Measurements from ENCODE around the gene CLCF1. TPM values are rescaled to one million over a fixed set of nuclear protein-coding genes. Genes with fewer than 3 reads are reported as not detected.

Gene CLCF1
- polyA plus RNA-seq, 1 donor from 2014 or later: not detected

DNA sequence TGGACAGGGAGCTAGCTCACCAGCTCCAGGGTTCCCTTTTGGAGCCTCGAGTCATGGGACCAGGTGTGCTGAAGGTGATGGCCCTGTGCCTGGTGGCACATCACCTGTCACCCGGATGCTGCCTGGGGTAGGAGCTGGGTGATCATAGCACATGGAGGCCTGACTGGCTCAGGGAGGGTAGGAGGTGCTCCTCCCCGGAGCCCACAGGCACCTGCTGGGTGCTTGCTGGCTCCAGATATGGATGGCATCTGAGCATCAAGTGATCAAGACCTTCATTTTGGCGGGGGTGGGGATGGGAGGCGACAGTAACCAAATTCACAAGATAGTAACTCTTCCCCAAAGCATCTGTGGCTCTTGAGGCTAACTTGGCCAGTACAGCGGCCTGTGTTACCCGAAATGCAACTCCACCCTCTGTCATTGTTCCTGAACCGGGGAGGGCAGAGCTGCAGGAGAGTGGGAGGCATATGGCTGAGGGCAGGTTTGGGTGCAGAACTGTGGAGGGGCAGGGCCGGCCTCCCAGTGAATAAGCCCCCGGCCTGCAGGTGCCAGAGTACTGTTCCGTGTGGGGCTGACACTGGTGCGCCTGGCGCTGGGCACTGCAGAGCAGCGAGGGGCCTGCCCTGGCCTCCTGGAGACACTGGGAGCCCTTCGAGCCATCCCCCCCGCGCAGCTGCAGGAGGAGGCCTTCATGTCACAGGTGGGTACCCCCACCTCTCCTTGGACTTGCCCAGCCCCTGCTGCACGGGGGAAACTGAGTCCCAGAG is 35.2 kb upstream of the CLCF1 start:
- Histone ChIP-seq H2AFZ (ENCODE audit: low read depth, low read length) (no peak overlapping the region), H3K36me3 (ENCODE audit: insufficient read depth, low read length) (no peaks in the 10 kb centered on the region), H3K9me3 (ENCODE audit: low read length) (no peaks in the 10 kb centered on the region), H3K9ac (ENCODE audit: low read length) (no peak overlapping the region), H3K9me2 (ENCODE audit: insufficient read depth, low read length) (no peaks in the 10 kb centered on the region), H3K27ac (ENCODE audit: low read length) (no peak overlapping the region), H3K27me3 (ENCODE audit: insufficient read depth, low read depth, low read length) (no peaks in the 10 kb centered on the region), H3K4me2 (ENCODE audit: low read length) (no peak overlapping the region), H4K20me1 (ENCODE audit: insufficient read depth) (no peaks in the 10 kb centered on the region), H3K79me2 (replicated peaks; ENCODE audit: insufficient read depth, low read length) (no peaks in the 10 kb centered on the region), H3F3A (ENCODE audit: insufficient read depth, low read length, poor library complexity, severe bottlenecking) (no peaks in the 10 kb centered on the region), H3K4me3 (ENCODE audit: low read length) (no peak overlapping the region)
- TF ChIP-seq SMC3 (conservative IDR thresholded peaks at IDR 0.05; ENCODE audit: poor library complexity) (no peak), TAF1 (IDR thresholded peaks at IDR 0.05; ENCODE audit: low read depth) (no peak), EZH2 (IDR thresholded peaks at IDR 0.05; ENCODE audit: borderline replicate concordance, insufficient read depth, low read length, poor library complexity, severe bottlenecking) (no peak), POLR2AphosphoS5 (IDR thresholded peaks at IDR 0.05) (no peak), RAD21 (conservative IDR thresholded peaks at IDR 0.05) (no peak), EP300 (conservative IDR thresholded peaks at IDR 0.05; ENCODE audit: poor library complexity, severe bottlenecking) (no peak), MXI1 (conservative IDR thresholded peaks at IDR 0.05; ENCODE audit: poor library complexity, severe bottlenecking) (no peak)
- TF ChIP-seq, protein P1, sequence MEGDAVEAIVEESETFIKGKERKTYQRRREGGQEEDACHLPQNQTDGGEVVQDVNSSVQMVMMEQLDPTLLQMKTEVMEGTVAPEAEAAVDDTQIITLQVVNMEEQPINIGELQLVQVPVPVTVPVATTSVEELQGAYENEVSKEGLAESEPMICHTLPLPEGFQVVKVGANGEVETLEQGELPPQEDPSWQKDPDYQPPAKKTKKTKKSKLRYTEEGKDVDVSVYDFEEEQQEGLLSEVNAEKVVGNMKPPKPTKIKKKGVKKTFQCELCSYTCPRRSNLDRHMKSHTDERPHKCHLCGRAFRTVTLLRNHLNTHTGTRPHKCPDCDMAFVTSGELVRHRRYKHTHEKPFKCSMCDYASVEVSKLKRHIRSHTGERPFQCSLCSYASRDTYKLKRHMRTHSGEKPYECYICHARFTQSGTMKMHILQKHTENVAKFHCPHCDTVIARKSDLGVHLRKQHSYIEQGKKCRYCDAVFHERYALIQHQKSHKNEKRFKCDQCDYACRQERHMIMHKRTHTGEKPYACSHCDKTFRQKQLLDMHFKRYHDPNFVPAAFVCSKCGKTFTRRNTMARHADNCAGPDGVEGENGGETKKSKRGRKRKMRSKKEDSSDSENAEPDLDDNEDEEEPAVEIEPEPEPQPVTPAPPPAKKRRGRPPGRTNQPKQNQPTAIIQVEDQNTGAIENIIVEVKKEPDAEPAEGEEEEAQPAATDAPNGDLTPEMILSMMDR (IDR thresholded peaks at IDR 0.05; ENCODE audit: poor library complexity, severe bottlenecking): no peak
- TF ChIP-seq, protein P2, sequence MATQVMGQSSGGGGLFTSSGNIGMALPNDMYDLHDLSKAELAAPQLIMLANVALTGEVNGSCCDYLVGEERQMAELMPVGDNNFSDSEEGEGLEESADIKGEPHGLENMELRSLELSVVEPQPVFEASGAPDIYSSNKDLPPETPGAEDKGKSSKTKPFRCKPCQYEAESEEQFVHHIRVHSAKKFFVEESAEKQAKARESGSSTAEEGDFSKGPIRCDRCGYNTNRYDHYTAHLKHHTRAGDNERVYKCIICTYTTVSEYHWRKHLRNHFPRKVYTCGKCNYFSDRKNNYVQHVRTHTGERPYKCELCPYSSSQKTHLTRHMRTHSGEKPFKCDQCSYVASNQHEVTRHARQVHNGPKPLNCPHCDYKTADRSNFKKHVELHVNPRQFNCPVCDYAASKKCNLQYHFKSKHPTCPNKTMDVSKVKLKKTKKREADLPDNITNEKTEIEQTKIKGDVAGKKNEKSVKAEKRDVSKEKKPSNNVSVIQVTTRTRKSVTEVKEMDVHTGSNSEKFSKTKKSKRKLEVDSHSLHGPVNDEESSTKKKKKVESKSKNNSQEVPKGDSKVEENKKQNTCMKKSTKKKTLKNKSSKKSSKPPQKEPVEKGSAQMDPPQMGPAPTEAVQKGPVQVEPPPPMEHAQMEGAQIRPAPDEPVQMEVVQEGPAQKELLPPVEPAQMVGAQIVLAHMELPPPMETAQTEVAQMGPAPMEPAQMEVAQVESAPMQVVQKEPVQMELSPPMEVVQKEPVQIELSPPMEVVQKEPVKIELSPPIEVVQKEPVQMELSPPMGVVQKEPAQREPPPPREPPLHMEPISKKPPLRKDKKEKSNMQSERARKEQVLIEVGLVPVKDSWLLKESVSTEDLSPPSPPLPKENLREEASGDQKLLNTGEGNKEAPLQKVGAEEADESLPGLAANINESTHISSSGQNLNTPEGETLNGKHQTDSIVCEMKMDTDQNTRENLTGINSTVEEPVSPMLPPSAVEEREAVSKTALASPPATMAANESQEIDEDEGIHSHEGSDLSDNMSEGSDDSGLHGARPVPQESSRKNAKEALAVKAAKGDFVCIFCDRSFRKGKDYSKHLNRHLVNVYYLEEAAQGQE (IDR thresholded peaks at IDR 0.05; ENCODE audit: borderline replicate concordance): no peak

DNA sequence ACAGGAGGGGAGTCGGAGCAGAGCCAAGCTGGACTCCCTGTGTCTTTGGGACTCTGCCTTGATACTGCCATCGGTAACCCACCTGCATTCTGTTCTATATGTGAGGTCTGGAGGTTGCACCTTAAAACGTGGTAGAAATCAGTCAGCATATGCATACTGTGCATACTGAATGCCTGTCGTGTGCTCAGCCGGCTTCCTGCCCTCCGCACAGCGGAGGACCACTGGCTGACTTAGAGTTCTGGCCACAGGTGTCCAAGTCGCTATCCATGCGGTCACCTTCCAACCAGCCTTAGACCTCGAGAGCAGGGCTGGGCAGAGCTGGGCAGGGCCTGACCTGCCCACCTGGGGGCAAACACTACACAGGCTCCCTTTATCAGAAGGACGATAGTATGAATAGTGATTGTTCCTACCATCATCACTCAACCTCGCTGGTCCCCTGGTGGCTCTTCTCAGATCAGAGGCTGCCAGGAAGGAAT is 34.3 kb upstream of the CLCF1 start:
- no peak overlapping the region for H2AFZ ChIP-seq (ENCODE audit: low read depth, low read length)
- H3K9me3 ChIP-seq (ENCODE audit: low read length): no peaks in the 10 kb centered on the region
- H3K9me2 ChIP-seq (ENCODE audit: insufficient read depth, low read length): no peaks in the 10 kb centered on the region
- H3K79me2 ChIP-seq (replicated peaks; ENCODE audit: insufficient read depth, low read length): no peaks in the 10 kb centered on the region
- no peak for TF ChIP-seq MXI1 (conservative IDR thresholded peaks at IDR 0.05; ENCODE audit: poor library complexity, severe bottlenecking)
- no peak for TF ChIP-seq POLR2AphosphoS5 (IDR thresholded peaks at IDR 0.05)
- TF ChIP-seq EP300 (conservative IDR thresholded peaks at IDR 0.05; ENCODE audit: poor library complexity, severe bottlenecking): no peak
- TF ChIP-seq TAF1 (IDR thresholded peaks at IDR 0.05; ENCODE audit: low read depth): no peak
- no peak for TF ChIP-seq EZH2 (IDR thresholded peaks at IDR 0.05; ENCODE audit: borderline replicate concordance, insufficient read depth, low read length, poor library complexity, severe bottlenecking)
- TF ChIP-seq, protein P1 (IDR thresholded peaks at IDR 0.05; ENCODE audit: poor library complexity, severe bottlenecking): no peak
- TF ChIP-seq RAD21 (conservative IDR thresholded peaks at IDR 0.05): no peak
- TF ChIP-seq, protein P2 (IDR thresholded peaks at IDR 0.05; ENCODE audit: borderline replicate concordance): no peak
- no peak for TF ChIP-seq SMC3 (conservative IDR thresholded peaks at IDR 0.05; ENCODE audit: poor library complexity)
- no peaks in the 10 kb centered on the region for H3F3A ChIP-seq (ENCODE audit: insufficient read depth, low read length, poor library complexity, severe bottlenecking)
- no peak overlapping the region for H3K4me2 ChIP-seq (ENCODE audit: low read length)
- H3K27ac ChIP-seq (ENCODE audit: low read length): no peak overlapping the region
- no peaks in the 10 kb centered on the region for H4K20me1 ChIP-seq (ENCODE audit: insufficient read depth)
- H3K27me3 ChIP-seq (ENCODE audit: insufficient read depth, low read depth, low read length): no peaks in the 10 kb centered on the region
- H3K4me3 ChIP-seq (ENCODE audit: low read length): no peak overlapping the region
- H3K9ac ChIP-seq (ENCODE audit: low read length): no peak overlapping the region
- no peaks in the 10 kb centered on the region for H3K36me3 ChIP-seq (ENCODE audit: insufficient read depth, low read length)

Measured in neural cell (in vitro differentiated cells).